KMS-11 (cell line): ENCODE measurements around the gene SCN3A.

Experiments
- H2AFZ ChIP-seq: fragments of 200-600 bp; sonication (generic); 2 replicates; pipeline ENCODE4 v1.6.1; 2016; ENCODE audit warnings: antibody characterized with exemption, mixed run types, low read depth
- H3K27ac ChIP-seq: fragments of 200-600 bp; sonication (generic); 2 replicates; pipeline ENCODE4 v1.6.1; 2016; ENCODE audit warnings: mild to moderate bottlenecking, mixed run types
- H3K27me3 ChIP-seq: fragments of 200-600 bp; sonication (generic); 2 replicates; pipeline ENCODE4 v1.6.1; 2017; ENCODE audit warnings: mild to moderate bottlenecking, low read depth, mixed run types, moderate library complexity; ENCODE audit not compliant: insufficient read depth
- H3K36me3 ChIP-seq: fragments of 200-600 bp; sonication (generic); 2 replicates; pipeline ENCODE4 v1.6.1; 2017; ENCODE audit warnings: mild to moderate bottlenecking, mixed run types; ENCODE audit not compliant: insufficient read depth
- H3K4me1 ChIP-seq: fragments of 200-600 bp; sonication (generic); 2 replicates; pipeline ENCODE4 v1.6.1; 2016; ENCODE audit warnings: mild to moderate bottlenecking, low read depth, mixed run types; ENCODE audit not compliant: poor library complexity, severe bottlenecking
- H3K4me2 ChIP-seq: fragments of 200-600 bp; sonication (generic); 2 replicates; pipeline ENCODE4 v1.7.0; 2016; ENCODE audit warnings: mild to moderate bottlenecking, mixed run types
- H3K4me3 ChIP-seq: fragments of 200-600 bp; sonication (generic); IDR thresholded peaks from 2 replicates; pipeline ENCODE4 v1.6.1; 2017; ENCODE audit warnings: low read depth, low read length, mixed read lengths; ENCODE audit not compliant: insufficient read depth
- H3K79me2 ChIP-seq: fragments of 200-600 bp; sonication (generic); 2 replicates; pipeline ENCODE4 v1.6.1; 2016; ENCODE audit warnings: low read depth, mixed run types; ENCODE audit not compliant: insufficient read depth
- H3K9ac ChIP-seq: fragments of 200-600 bp; sonication (generic); 2 replicates; pipeline ENCODE4 v1.6.1; 2016; ENCODE audit warnings: mild to moderate bottlenecking, mixed run types
- H4K20me1 ChIP-seq: fragments of 200-600 bp; sonication (generic); 2 replicates; pipeline ENCODE4 v1.6.1; 2016; ENCODE audit warnings: mild to moderate bottlenecking, mixed run types; ENCODE audit not compliant: insufficient read depth
- TF ChIP-seq, protein P1 (sequence below): fragments of 200-600 bp; sonication (generic); conservative IDR thresholded peaks from 2 replicates; pipeline ENCODE4 v1.6.1; 2017; ENCODE audit warnings: low read depth, mild to moderate bottlenecking, antibody characterized with exemption, low read length, moderate library complexity, mixed read lengths

The SCN3A gene

DNA sequence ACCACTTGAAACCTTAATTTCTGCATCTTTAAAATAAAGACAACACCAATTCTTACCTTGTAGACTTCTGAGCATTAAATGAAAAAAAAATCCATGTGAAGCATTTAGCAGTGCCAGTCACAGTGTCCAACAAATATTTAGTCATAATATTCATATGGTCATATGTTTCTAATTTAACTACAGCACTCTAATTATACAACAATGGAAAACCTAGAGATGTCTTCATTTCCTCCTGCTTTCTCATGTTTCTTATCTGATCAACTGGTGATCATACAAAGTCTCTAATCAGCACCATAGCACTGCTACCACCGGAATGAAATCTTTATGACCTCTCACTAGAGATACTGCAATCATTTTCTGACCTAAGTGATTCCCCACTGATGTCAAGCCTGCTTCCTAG lies 10.2 kb upstream of the SCN3A start:
- H3K79me2 ChIP-seq, result no peaks in the 10 kb centered on the region
- H2AFZ ChIP-seq, result no peak overlapping the region
- no peak overlapping the region for H3K27ac ChIP-seq
- H4K20me1 ChIP-seq, result no peaks in the 10 kb centered on the region
- TF ChIP-seq, protein P1, sequence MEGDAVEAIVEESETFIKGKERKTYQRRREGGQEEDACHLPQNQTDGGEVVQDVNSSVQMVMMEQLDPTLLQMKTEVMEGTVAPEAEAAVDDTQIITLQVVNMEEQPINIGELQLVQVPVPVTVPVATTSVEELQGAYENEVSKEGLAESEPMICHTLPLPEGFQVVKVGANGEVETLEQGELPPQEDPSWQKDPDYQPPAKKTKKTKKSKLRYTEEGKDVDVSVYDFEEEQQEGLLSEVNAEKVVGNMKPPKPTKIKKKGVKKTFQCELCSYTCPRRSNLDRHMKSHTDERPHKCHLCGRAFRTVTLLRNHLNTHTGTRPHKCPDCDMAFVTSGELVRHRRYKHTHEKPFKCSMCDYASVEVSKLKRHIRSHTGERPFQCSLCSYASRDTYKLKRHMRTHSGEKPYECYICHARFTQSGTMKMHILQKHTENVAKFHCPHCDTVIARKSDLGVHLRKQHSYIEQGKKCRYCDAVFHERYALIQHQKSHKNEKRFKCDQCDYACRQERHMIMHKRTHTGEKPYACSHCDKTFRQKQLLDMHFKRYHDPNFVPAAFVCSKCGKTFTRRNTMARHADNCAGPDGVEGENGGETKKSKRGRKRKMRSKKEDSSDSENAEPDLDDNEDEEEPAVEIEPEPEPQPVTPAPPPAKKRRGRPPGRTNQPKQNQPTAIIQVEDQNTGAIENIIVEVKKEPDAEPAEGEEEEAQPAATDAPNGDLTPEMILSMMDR, result no peak
- H3K4me2 ChIP-seq, result no peak overlapping the region
- H3K4me3 ChIP-seq, result no peak overlapping the region
- H3K9ac ChIP-seq, result no peak overlapping the region
- H3K4me1 ChIP-seq, result no peaks in the 10 kb centered on the region
- no peaks in the 10 kb centered on the region for H3K27me3 ChIP-seq
- H3K36me3 ChIP-seq, result no peaks in the 10 kb centered on the region

DNA sequence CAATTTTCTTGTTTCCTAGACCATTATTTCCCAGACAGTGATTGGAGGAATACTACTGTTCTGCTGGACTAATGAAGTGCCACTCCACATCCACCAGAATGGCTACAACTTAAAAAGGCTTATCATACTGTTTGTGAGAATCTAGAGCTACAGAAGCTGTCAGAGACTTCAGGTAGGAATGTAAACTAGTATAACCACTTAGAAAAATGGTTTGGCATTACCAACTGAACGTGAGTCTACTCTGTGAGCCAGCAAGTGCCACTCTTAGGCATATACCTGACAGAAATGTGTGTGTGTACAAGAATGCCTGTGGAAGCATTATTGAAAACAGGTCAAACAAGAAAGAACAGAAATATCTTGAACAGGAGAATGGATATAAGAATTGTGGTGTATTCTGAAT lies 4.2 kb upstream of the SCN3A start:
- Histone ChIP-seq H3K4me3 (no peak overlapping the region), H3K4me1 (peaks cover 16% of the 10 kb centered on the region), H3K27me3 (no peaks in the 10 kb centered on the region), H4K20me1 (no peaks in the 10 kb centered on the region), H3K4me2 (no peak overlapping the region), H3K79me2 (no peaks in the 10 kb centered on the region), H2AFZ (no peak overlapping the region), H3K9ac (no peak overlapping the region), H3K27ac (no peak overlapping the region), H3K36me3 (no peaks in the 10 kb centered on the region)
- TF ChIP-seq, protein P1, result no peak

DNA sequence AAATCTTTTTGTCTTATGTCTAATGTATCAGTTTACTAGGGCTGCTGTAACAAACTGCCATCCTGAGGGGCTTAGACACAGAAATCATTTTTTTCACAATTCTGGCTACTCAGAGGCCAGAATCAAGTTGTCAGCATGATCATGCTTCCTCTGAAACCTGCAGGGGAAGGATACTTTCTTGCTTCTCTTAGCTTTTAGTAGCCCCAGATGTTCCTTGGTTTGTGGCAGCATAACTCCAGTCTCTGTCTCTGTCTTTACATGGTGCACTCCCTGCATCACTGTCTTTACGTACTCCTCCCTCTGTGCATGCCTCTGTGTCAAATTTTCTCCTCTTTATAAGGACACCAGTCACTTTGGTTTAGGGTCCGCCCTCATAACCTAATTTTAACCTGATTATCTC lies 2.0 kb upstream of the SCN3A start:
- no peaks in the 10 kb centered on the region for H3K27me3 ChIP-seq
- no peak overlapping the region for H3K4me2 ChIP-seq
- no peaks in the 10 kb centered on the region for H3K79me2 ChIP-seq
- no peaks in the 10 kb centered on the region for H4K20me1 ChIP-seq
- H3K4me1 ChIP-seq, result peaks cover 21% of the 10 kb centered on the region
- H3K4me3 ChIP-seq, result no peak overlapping the region
- no peak overlapping the region for H3K9ac ChIP-seq
- TF ChIP-seq, protein P1, result no peak
- no peak overlapping the region for H3K27ac ChIP-seq
- H2AFZ ChIP-seq, result no peak overlapping the region
- H3K36me3 ChIP-seq, result no peaks in the 10 kb centered on the region

DNA sequence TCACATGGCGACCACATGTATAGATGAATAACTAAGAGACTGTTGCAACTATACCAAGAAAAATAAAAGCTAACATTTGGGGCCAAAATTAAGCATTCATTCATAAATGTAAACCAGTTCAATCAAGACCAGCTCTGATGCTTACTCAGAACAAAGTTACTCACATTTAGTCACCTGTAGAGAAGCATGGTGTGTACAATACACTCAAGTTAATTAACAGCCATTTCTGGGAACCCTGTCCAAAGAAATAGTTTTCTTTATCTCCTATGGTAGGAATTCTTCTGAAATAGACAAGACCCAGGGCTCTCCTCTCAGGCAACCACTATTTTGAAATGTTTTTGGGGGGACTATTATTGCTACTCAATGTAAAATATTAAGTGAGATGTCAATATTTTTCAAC lies 1.6 kb downstream of the SCN3A start:
- H3K79me2 ChIP-seq, result no peaks in the 10 kb centered on the region
- no peak overlapping the region for H3K4me3 ChIP-seq
- no peaks in the 10 kb centered on the region for H4K20me1 ChIP-seq
- H3K4me2 ChIP-seq, result no peak overlapping the region
- peaks cover 21% of the 10 kb centered on the region for H3K4me1 ChIP-seq
- H3K36me3 ChIP-seq, result no peaks in the 10 kb centered on the region
- TF ChIP-seq, protein P1, result no peak
- H3K27ac ChIP-seq, result no peak overlapping the region
- no peak overlapping the region for H2AFZ ChIP-seq
- no peak overlapping the region for H3K9ac ChIP-seq
- no peaks in the 10 kb centered on the region for H3K27me3 ChIP-seq
